ENCODE measurements around the gene NDUFA13.

The NDUFA13 gene

GRCh38 chr19:19498255-19498991, 17.6 kb upstream of the NDUFA13 start:
- peaks cover 97% of the 10 kb centered on the region for H3K36me3 ChIP-seq
- H3K4me3 ChIP-seq (ENCODE audit: low read depth in 1 of 2, low read length in 1 of 2) = no peak overlapping the region
- H3K27ac ChIP-seq = no peak overlapping the region
- no peaks in the 10 kb centered on the region for H3K4me1 ChIP-seq (ENCODE audit: control insufficient read depth in 1 of 2, insufficient read depth in 1 of 2, low read depth in 1 of 2, low read length in 1 of 2)
- no peaks in the 10 kb centered on the region for H3K9me3 ChIP-seq
- no peaks in the 10 kb centered on the region for H3K27me3 ChIP-seq
- TF ChIP-seq CTCF (IDR thresholded peaks at IDR 0.05) = no peak

GRCh38 chr19:19499272-19499995, 16.6 kb upstream of the NDUFA13 start:
- no peak for TF ChIP-seq CTCF (IDR thresholded peaks at IDR 0.05)
- Histone ChIP-seq H3K9me3 (no peaks in the 10 kb centered on the region), H3K36me3 (peaks cover 97% of the 10 kb centered on the region), H3K4me3 (ENCODE audit: low read depth in 1 of 2, low read length in 1 of 2) (no peak overlapping the region), H3K4me1 (ENCODE audit: control insufficient read depth in 1 of 2, insufficient read depth in 1 of 2, low read depth in 1 of 2, low read length in 1 of 2) (no peaks in the 10 kb centered on the region), H3K27ac (no peak overlapping the region), H3K27me3 (no peaks in the 10 kb centered on the region)

GRCh38 chr19:19500975-19501644, 14.9 kb upstream of the NDUFA13 start:
- Histone ChIP-seq H3K27me3 (no peaks in the 10 kb centered on the region), H3K4me3 (ENCODE audit: low read depth in 1 of 2, low read length in 1 of 2) (no peak overlapping the region), H3K4me1 (ENCODE audit: control insufficient read depth in 1 of 2, insufficient read depth in 1 of 2, low read depth in 1 of 2, low read length in 1 of 2) (no peaks in the 10 kb centered on the region), H3K9me3 (no peaks in the 10 kb centered on the region), H3K27ac (no peak overlapping the region), H3K36me3 (peaks cover 100% of the 10 kb centered on the region)
- TF ChIP-seq CTCF (IDR thresholded peaks at IDR 0.05) = no peak

GRCh38 chr19:19501798-19502197, 14.2 kb upstream of the NDUFA13 start:
- no peaks in the 10 kb centered on the region for H3K9me3 ChIP-seq
- no peaks in the 10 kb centered on the region for H3K4me1 ChIP-seq (ENCODE audit: control insufficient read depth in 1 of 2, insufficient read depth in 1 of 2, low read depth in 1 of 2, low read length in 1 of 2)
- peaks cover 100% of the 10 kb centered on the region for H3K36me3 ChIP-seq
- no peaks in the 10 kb centered on the region for H3K27me3 ChIP-seq
- TF ChIP-seq CTCF (IDR thresholded peaks at IDR 0.05) = no peak
- H3K27ac ChIP-seq = no peak overlapping the region
- H3K4me3 ChIP-seq (ENCODE audit: low read depth in 1 of 2, low read length in 1 of 2) = no peak overlapping the region

- no peak overlapping the region for H3K27ac ChIP-seq
- no peaks in the 10 kb centered on the region for H3K4me1 ChIP-seq (ENCODE audit: control insufficient read depth in 1 of 2, insufficient read depth in 1 of 2, low read depth in 1 of 2, low read length in 1 of 2)
- H3K36me3 ChIP-seq = peaks cover 100% of the 10 kb centered on the region
- no peak for TF ChIP-seq CTCF (IDR thresholded peaks at IDR 0.05)
- H3K4me3 ChIP-seq (ENCODE audit: low read depth in 1 of 2, low read length in 1 of 2) = no peak overlapping the region
- H3K27me3 ChIP-seq = no peaks in the 10 kb centered on the region
- no peaks in the 10 kb centered on the region for H3K9me3 ChIP-seq
These were observed 13.7 kb upstream of the NDUFA13 start for GRCh38 chr19:19502281-19502680.

All from neutrophil (primary cell).